HEK293 (cell line): ENCODE data around the gene PRR16.

Experiments
- CTCF ChIA-PET: fragments of 350-600 bp; formaldehyde crosslinking; extraction: SDS; loops from one replicate; lab custom pipeline; 2021; ENCODE audit warnings: antibody characterized with exemption; lab: Yijun Ruan, JAX
- POLR2A ChIA-PET: fragments of 300-600 bp; formaldehyde crosslinking; extraction: SDS; loops from one replicate; lab custom pipeline; 2020; ENCODE audit warnings: antibody characterized with exemption, inconsistent platforms; lab: Yijun Ruan, JAX
- H3K27ac ChIP-seq: fragments of 200-500 bp; sonication (Bioruptor generic); 2 replicates; pipeline ENCODE4 v1.5.1; 2014; ENCODE audit warnings: low read depth, low read length, control low read depth, inconsistent platforms; ENCODE audit errors: extremely low read depth
- H3K36me3 ChIP-seq, 2 experiments: fragments of 200-500 bp in 1 of 2; sonication (Bioruptor generic) in 1 of 2; 1 replicate in 1 of 2; 2 replicates in 1 of 2; pipeline ENCODE4 v1.5.1; 2014 to 2017; ENCODE audit warnings: inconsistent platforms in 2 of 2, low read length in 2 of 2; ENCODE audit not compliant: control insufficient read depth in 2 of 2, insufficient read depth in 1 of 2
- H3K4me1 ChIP-seq: fragments of 200-500 bp; sonication (Bioruptor generic); 2 replicates; pipeline ENCODE4 v1.5.1; 2014; ENCODE audit warnings: mild to moderate bottlenecking, low read length, inconsistent platforms; ENCODE audit not compliant: control insufficient read depth, insufficient read depth
- H3K4me3 ChIP-seq: 2 replicates; pipeline ENCODE4 v1.5.1; 2011; ENCODE audit warnings: low read depth, mild to moderate bottlenecking, control low read depth, low read length, moderate library complexity
- H3K9me3 ChIP-seq: fragments of 200-500 bp; sonication (Bioruptor generic); 2 replicates; pipeline ENCODE4 v1.5.1; 2014; ENCODE audit warnings: low read depth, low read length, inconsistent platforms; ENCODE audit not compliant: control insufficient read depth, insufficient read depth
- GLI2 ChIP-seq: fragments of 450-650 bp; formaldehyde crosslinking; IDR thresholded peaks from 2 replicates; pipeline ENCODE4; 2017; ENCODE audit warnings: missing biosample characterization, missing genetic modification characterization, low read depth, borderline replicate concordance
- KLF16 ChIP-seq: fragments of 450-650 bp; formaldehyde crosslinking; IDR thresholded peaks from 2 replicates; pipeline ENCODE4 v1.5.1; 2017; ENCODE audit warnings: missing biosample characterization, missing genetic modification characterization
- MEIS1 ChIP-seq: sonication (generic); formaldehyde crosslinking; IDR thresholded peaks from 2 replicates; pipeline ENCODE4 v1.8.1; 2022; ENCODE audit warnings: missing genetic modification reagents, mild to moderate bottlenecking, borderline replicate concordance
- SP3 ChIP-seq: fragments of 450-650 bp; formaldehyde crosslinking; IDR thresholded peaks from 2 replicates; pipeline ENCODE4 v1.5.1; 2016; ENCODE audit warnings: missing biosample characterization, missing genetic modification characterization
- YY1 ChIP-seq: fragments of 450-650 bp; formaldehyde crosslinking; IDR thresholded peaks from 2 replicates; pipeline ENCODE4 v1.5.1; 2018; ENCODE audit warnings: missing biosample characterization, missing genetic modification characterization
- ZBTB1 ChIP-seq: fragments of 450-650 bp; formaldehyde crosslinking; IDR thresholded peaks from 2 replicates; pipeline ENCODE4 v1.5.1; 2016; ENCODE audit warnings: missing biosample characterization, missing genetic modification characterization
- ZBTB20 ChIP-seq: fragments of 450-650 bp; formaldehyde crosslinking; IDR thresholded peaks from 2 replicates; pipeline ENCODE4 v1.5.1; 2016; ENCODE audit warnings: missing biosample characterization, missing genetic modification characterization
- ZNF112 ChIP-seq: fragments of 450-650 bp; formaldehyde crosslinking; IDR thresholded peaks from 2 replicates; pipeline ENCODE4 v1.5.0; 2017; ENCODE audit warnings: missing biosample characterization, missing genetic modification characterization
- ZNF132 ChIP-seq: fragments of 450-650 bp; formaldehyde crosslinking; IDR thresholded peaks from 2 replicates; pipeline ENCODE4 v1.5.1; 2017; ENCODE audit warnings: missing biosample characterization, missing genetic modification characterization, borderline replicate concordance
- ZNF211 ChIP-seq: fragments of 450-650 bp; formaldehyde crosslinking; IDR thresholded peaks from 2 replicates; pipeline ENCODE4 v1.5.1; 2016; ENCODE audit warnings: low read depth, missing biosample characterization, missing genetic modification characterization
- ZNF311 ChIP-seq: fragments of 450-650 bp; formaldehyde crosslinking; IDR thresholded peaks from 2 replicates; pipeline ENCODE4 v1.5.1; 2017; ENCODE audit warnings: missing biosample characterization, missing genetic modification characterization, borderline replicate concordance
- ZNF391 ChIP-seq: fragments of 450-650 bp; formaldehyde crosslinking; IDR thresholded peaks from 2 replicates; pipeline ENCODE4 v1.5.1; 2016; ENCODE audit warnings: low read depth, missing biosample characterization, missing genetic modification characterization, borderline replicate concordance
- ZNF394 ChIP-seq: fragments of 450-650 bp; formaldehyde crosslinking; IDR thresholded peaks from 2 replicates; pipeline ENCODE4 v1.5.1; 2016; ENCODE audit warnings: missing biosample characterization, missing genetic modification characterization, mild to moderate bottlenecking, moderate library complexity, borderline replicate concordance
- ZNF571 ChIP-seq: fragments of 450-650 bp; formaldehyde crosslinking; IDR thresholded peaks from 2 replicates; pipeline ENCODE4 v1.5.0; 2017; ENCODE audit warnings: missing biosample characterization, missing genetic modification characterization
- ZNF610 ChIP-seq: fragments of 450-650 bp; formaldehyde crosslinking; IDR thresholded peaks from 2 replicates; pipeline ENCODE4 v1.5.1; 2016; ENCODE audit warnings: missing biosample characterization, missing genetic modification characterization, borderline replicate concordance
- ZNF621 ChIP-seq: fragments of 450-650 bp; formaldehyde crosslinking; IDR thresholded peaks from 2 replicates; pipeline ENCODE4 v1.5.1; 2017; ENCODE audit warnings: missing biosample characterization, missing genetic modification characterization
- ZNF664 ChIP-seq: fragments of 450-650 bp; formaldehyde crosslinking; IDR thresholded peaks from 2 replicates; pipeline ENCODE4 v1.5.1; 2016; ENCODE audit warnings: missing biosample characterization, missing genetic modification characterization
- ZSCAN16 ChIP-seq: fragments of 450-650 bp; formaldehyde crosslinking; IDR thresholded peaks from 2 replicates; pipeline ENCODE4 v1.5.1; 2016; ENCODE audit warnings: missing biosample characterization, missing genetic modification characterization
- TF ChIP-seq, protein P1 (sequence below): fragments of 450-650 bp; formaldehyde crosslinking; IDR thresholded peaks from 2 replicates; pipeline ENCODE4 v1.5.1; 2016; ENCODE audit warnings: missing biosample characterization, missing genetic modification characterization, borderline replicate concordance
- TF ChIP-seq, protein P2 (sequence below): fragments of 450-650 bp; formaldehyde crosslinking; IDR thresholded peaks from 2 replicates; pipeline ENCODE4 v1.5.1; 2016; ENCODE audit warnings: missing biosample characterization, missing genetic modification characterization
- TF ChIP-seq, protein P3 (sequence below): fragments of 450-650 bp; formaldehyde crosslinking; IDR thresholded peaks from 2 replicates; pipeline ENCODE4; 2016; ENCODE audit warnings: missing biosample characterization, missing genetic modification characterization
- TF ChIP-seq, protein P4 (sequence below): fragments of 450-650 bp; formaldehyde crosslinking; IDR thresholded peaks from 2 replicates; pipeline ENCODE4 v1.5.1; 2016; ENCODE audit warnings: missing biosample characterization, missing genetic modification characterization
- TF ChIP-seq, protein P5 (sequence below): fragments of 450-650 bp; formaldehyde crosslinking; IDR thresholded peaks from 2 replicates; pipeline ENCODE4 v1.5.1; 2016; ENCODE audit warnings: missing biosample characterization, missing genetic modification characterization

PRR16 gene

DNA sequence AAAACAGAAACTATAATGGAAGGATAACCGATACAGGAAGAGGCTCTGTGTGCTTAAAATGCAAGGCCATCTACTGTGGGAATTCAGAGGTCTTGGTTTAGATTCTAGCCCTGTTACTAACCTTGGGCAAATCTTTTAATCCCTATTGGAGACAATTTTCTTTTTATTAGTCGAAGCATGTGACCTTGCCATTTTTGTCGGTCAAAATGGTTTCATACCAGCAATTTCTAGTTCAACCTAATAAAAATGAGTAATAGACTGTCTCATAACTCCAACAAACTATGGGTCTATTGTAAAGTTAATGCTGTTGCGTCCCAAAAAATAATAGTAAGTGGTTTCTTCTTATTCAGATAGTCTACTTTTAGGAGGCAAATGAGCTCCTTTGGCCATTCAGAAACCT lies 38.4 kb downstream of the PRR16 start (continued):
- TF ChIP-seq, protein P1, sequence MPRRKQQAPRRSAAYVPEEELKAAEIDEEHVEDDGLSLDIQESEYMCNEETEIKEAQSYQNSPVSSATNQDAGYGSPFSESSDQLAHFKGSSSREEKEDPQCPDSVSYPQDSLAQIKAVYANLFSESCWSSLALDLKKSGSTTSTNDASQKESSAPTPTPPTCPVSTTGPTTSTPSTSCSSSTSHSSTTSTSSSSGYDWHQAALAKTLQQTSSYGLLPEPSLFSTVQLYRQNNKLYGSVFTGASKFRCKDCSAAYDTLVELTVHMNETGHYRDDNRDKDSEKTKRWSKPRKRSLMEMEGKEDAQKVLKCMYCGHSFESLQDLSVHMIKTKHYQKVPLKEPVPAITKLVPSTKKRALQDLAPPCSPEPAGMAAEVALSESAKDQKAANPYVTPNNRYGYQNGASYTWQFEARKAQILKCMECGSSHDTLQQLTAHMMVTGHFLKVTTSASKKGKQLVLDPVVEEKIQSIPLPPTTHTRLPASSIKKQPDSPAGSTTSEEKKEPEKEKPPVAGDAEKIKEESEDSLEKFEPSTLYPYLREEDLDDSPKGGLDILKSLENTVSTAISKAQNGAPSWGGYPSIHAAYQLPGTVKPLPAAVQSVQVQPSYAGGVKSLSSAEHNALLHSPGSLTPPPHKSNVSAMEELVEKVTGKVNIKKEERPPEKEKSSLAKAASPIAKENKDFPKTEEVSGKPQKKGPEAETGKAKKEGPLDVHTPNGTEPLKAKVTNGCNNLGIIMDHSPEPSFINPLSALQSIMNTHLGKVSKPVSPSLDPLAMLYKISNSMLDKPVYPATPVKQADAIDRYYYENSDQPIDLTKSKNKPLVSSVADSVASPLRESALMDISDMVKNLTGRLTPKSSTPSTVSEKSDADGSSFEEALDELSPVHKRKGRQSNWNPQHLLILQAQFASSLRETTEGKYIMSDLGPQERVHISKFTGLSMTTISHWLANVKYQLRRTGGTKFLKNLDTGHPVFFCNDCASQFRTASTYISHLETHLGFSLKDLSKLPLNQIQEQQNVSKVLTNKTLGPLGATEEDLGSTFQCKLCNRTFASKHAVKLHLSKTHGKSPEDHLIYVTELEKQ: no peak
- no peak for TF ChIP-seq GLI2
- TF ChIP-seq ZNF311 (tag by site-specific recombination): no peak

GRCh38 chr5:120503341-120503740 lies 39.2 kb downstream of the PRR16 start:
- no peaks in the 10 kb centered on the region for H3K4me1 ChIP-seq
- ChIA-PET POLR2A (no interaction called here), CTCF (no interaction called here)
- H3K4me3 ChIP-seq: no peak overlapping the region
- no peaks in the 10 kb centered on the region for H3K9me3 ChIP-seq
- no peaks in the 10 kb centered on the region for H3K36me3 ChIP-seq
- no peak overlapping the region for H3K27ac ChIP-seq
- TF ChIP-seq ZSCAN16 (no peak), ZNF610 (tag by site-specific recombination) (no peak), ZNF211 (tag by site-specific recombination) (no peak), ZBTB20 (tag by site-specific recombination) (no peak)
- TF ChIP-seq, protein P2, sequence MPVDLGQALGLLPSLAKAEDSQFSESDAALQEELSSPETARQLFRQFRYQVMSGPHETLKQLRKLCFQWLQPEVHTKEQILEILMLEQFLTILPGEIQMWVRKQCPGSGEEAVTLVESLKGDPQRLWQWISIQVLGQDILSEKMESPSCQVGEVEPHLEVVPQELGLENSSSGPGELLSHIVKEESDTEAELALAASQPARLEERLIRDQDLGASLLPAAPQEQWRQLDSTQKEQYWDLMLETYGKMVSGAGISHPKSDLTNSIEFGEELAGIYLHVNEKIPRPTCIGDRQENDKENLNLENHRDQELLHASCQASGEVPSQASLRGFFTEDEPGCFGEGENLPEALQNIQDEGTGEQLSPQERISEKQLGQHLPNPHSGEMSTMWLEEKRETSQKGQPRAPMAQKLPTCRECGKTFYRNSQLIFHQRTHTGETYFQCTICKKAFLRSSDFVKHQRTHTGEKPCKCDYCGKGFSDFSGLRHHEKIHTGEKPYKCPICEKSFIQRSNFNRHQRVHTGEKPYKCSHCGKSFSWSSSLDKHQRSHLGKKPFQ: no peak
- TF ChIP-seq, protein P3, sequence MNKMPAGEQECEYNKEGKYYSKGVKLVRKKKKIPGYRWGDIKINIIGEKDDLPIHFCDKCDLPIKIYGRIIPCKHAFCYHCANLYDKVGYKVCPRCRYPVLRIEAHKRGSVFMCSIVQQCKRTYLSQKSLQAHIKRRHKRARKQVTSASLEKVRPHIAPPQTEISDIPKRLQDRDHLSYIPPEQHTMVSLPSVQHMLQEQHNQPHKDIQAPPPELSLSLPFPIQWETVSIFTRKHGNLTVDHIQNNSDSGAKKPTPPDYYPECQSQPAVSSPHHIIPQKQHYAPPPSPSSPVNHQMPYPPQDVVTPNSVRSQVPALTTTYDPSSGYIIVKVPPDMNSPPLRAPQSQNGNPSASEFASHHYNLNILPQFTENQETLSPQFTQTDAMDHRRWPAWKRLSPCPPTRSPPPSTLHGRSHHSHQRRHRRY (tag by site-specific recombination): no peak

- Histone ChIP-seq H3K27ac (no peak overlapping the region), H3K36me3 (no peaks in the 10 kb centered on the region)
- TF ChIP-seq ZNF621: no peak
- no peak for TF ChIP-seq ZNF394
- TF ChIP-seq ZNF391 (tag by site-specific recombination): no peak
- TF ChIP-seq, protein P4, sequence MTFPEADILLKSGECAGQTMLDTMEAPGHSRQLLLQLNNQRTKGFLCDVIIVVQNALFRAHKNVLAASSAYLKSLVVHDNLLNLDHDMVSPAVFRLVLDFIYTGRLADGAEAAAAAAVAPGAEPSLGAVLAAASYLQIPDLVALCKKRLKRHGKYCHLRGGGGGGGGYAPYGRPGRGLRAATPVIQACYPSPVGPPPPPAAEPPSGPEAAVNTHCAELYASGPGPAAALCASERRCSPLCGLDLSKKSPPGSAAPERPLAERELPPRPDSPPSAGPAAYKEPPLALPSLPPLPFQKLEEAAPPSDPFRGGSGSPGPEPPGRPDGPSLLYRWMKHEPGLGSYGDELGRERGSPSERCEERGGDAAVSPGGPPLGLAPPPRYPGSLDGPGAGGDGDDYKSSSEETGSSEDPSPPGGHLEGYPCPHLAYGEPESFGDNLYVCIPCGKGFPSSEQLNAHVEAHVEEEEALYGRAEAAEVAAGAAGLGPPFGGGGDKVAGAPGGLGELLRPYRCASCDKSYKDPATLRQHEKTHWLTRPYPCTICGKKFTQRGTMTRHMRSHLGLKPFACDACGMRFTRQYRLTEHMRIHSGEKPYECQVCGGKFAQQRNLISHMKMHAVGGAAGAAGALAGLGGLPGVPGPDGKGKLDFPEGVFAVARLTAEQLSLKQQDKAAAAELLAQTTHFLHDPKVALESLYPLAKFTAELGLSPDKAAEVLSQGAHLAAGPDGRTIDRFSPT (tag by site-specific recombination): no peak
- no peak for TF ChIP-seq SP3
- TF ChIP-seq ZBTB1: no peak
- TF ChIP-seq YY1 (tag by site-specific recombination): no peak
- TF ChIP-seq ZNF112: no peak
- no peak for TF ChIP-seq ZNF664 (tag by site-specific recombination)
- TF ChIP-seq, protein P5, sequence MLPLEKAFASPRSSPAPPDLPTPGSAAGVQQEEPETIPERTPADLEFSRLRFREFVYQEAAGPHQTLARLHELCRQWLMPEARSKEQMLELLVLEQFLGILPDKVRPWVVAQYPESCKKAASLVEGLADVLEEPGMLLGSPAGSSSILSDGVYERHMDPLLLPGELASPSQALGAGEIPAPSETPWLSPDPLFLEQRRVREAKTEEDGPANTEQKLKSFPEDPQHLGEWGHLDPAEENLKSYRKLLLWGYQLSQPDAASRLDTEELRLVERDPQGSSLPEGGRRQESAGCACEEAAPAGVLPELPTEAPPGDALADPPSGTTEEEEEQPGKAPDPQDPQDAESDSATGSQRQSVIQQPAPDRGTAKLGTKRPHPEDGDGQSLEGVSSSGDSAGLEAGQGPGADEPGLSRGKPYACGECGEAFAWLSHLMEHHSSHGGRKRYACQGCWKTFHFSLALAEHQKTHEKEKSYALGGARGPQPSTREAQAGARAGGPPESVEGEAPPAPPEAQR (tag by site-specific recombination): no peak
- TF ChIP-seq MEIS1 (CRISPR knock-in tag): no peak
- TF ChIP-seq KLF16: no peak
- no peak for TF ChIP-seq ZNF571 (tag by site-specific recombination)
- no peak for TF ChIP-seq ZNF132 (tag by site-specific recombination)
- TF ChIP-seq, all 188 proteins: peak for 0
- H3K4me3 ChIP-seq: no peak overlapping the region
- H3K4me1 ChIP-seq: no peaks in the 10 kb centered on the region
- ChIA-PET CTCF (no interaction called here), POLR2A (no interaction called here)
- H3K9me3 ChIP-seq: no peaks in the 10 kb centered on the region
These were observed 40.0 kb downstream of the PRR16 start for GRCh38 chr5:120504057-120504456.
